Vagina (tissue), 2 donors: ENCODE data around the gene NUDT3.

ENCODE experiments used
- CTCF ChIP-seq, 3 experiments: fragments of 450-650 bp in 2 of 3; fragments of 200-600 bp in 1 of 3; sonication (generic) in 1 of 3; IDR thresholded peaks; one replicate each; pipeline ENCODE4 v1.5.1; 2017 to 2019; ENCODE audit warnings: antibody characterized with exemption in 3 of 3, mild to moderate bottlenecking in 2 of 3, moderate library complexity in 2 of 3
- POLR2A ChIP-seq, 2 donors: fragments of 450-650 bp; IDR thresholded peaks; one replicate each; pipeline ENCODE4 v1.6.1; 2017; ENCODE audit warnings: antibody characterized with exemption in 2 of 2, mild to moderate bottlenecking in 2 of 2, moderate library complexity in 2 of 2
- POLR2AphosphoS5 ChIP-seq, 2 donors: sonication (generic); formaldehyde crosslinking; IDR thresholded peaks; one replicate each; pipeline ENCODE4 v1.9.0; 2017; ENCODE audit warnings: antibody characterized with exemption in 2 of 2, mild to moderate bottlenecking in 2 of 2, low read depth in 1 of 2; ENCODE audit not compliant: insufficient read depth in 1 of 2

- TF ChIP-seq CTCF (IDR thresholded peaks at IDR 0.05) = no peak
- TF ChIP-seq POLR2AphosphoS5 (IDR thresholded peaks at IDR 0.05; ENCODE audit: insufficient read depth in 1 of 2, low read depth in 1 of 2) = no peak
- TF ChIP-seq POLR2A (IDR thresholded peaks at IDR 0.05) = no peak
Measured at GRCh38 chr6:34237316-34237721, 155.2 kb downstream of the NUDT3 start.
